PC-9 (cell line): ENCODE results near the gene LRRC1. TPM values are rescaled to one million over a fixed set of nuclear protein-coding genes. Genes with fewer than 3 reads are reported as not detected.

Source experiments
- BruUV-seq: library from RNA; stranded (reverse); fragments of 400-500 nt; replicated peaks from 2 replicates; lab custom pipeline; 2021; lab: Mats Ljungman, UMichigan
- CTCF ChIA-PET: fragments of 300-600 bp; sonication (Branson Sonifier 250); formaldehyde crosslinking; loops from one replicate; lab custom pipeline; 2022; ENCODE audit warnings: antibody characterized with exemption; lab: Charles Lee
- POLR2A ChIA-PET: fragments of 300-600 bp; sonication (Branson Sonifier 250); formaldehyde crosslinking; loops from one replicate; lab custom pipeline; 2022; ENCODE audit warnings: antibody characterized with exemption; ENCODE audit not compliant: unreplicated experiment; lab: Charles Lee
- DNase-seq, 2 experiments: peaks; one replicate each; pipeline versions ENCODE4 v3.0.0 to v3.0.0-alpha.2; 2015 to 2022; ENCODE audit warnings: mixed read lengths in 1 of 2
- H2AFZ ChIP-seq: fragments of 200-600 bp; sonication (generic); 2 replicates; pipeline ENCODE4 v1.8.1; 2017; ENCODE audit warnings: antibody characterized with exemption
- H3F3A ChIP-seq: fragments of 200-600 bp; sonication (generic); 2 replicates; pipeline ENCODE4 v1.8.1; 2017; ENCODE audit warnings: antibody characterized with exemption, mild to moderate bottlenecking, low read depth; ENCODE audit not compliant: insufficient read depth
- H3K27ac ChIP-seq: fragments of 200-600 bp; sonication (generic); 2 replicates; pipeline ENCODE4 v1.6.1; 2016; ENCODE audit warnings: mixed run types
- H3K27me3 ChIP-seq: fragments of 200-600 bp; sonication (generic); 2 replicates; pipeline ENCODE4 v1.6.1; 2016; ENCODE audit warnings: low read depth, mixed run types; ENCODE audit not compliant: insufficient read depth
- H3K36me3 ChIP-seq: fragments of 200-600 bp; sonication (generic); 2 replicates; pipeline ENCODE4 v1.6.1; 2016; ENCODE audit warnings: low read depth, mixed run types
- H3K4me1 ChIP-seq: fragments of 200-600 bp; sonication (generic); replicated peaks from 2 replicates; pipeline ENCODE4 v1.6.1; 2016; ENCODE audit warnings: mixed run types; ENCODE audit not compliant: insufficient read depth
- H3K4me2 ChIP-seq: fragments of 200-600 bp; sonication (generic); 2 replicates; pipeline ENCODE4 v1.6.1; 2017; ENCODE audit warnings: mixed run types
- H3K4me3 ChIP-seq: fragments of 200-600 bp; sonication (generic); 2 replicates; pipeline ENCODE4 v1.6.1; 2016; ENCODE audit warnings: mixed run types
- H3K79me2 ChIP-seq: fragments of 200-600 bp; sonication (generic); 2 replicates; pipeline ENCODE4 v1.6.1; 2017; ENCODE audit warnings: low read depth, mixed run types
- H3K9me2 ChIP-seq: fragments of 200-600 bp; sonication (generic); 2 replicates; pipeline ENCODE4 v1.8.1; 2017; ENCODE audit warnings: mild to moderate bottlenecking; ENCODE audit not compliant: insufficient read depth
- H3K9me3 ChIP-seq: fragments of 200-600 bp; sonication (generic); 2 replicates; pipeline ENCODE4 v1.8.1; 2016; ENCODE audit warnings: low read depth; ENCODE audit not compliant: insufficient read depth
- H4K20me1 ChIP-seq: fragments of 200-600 bp; sonication (generic); 2 replicates; pipeline ENCODE4 v1.8.1; 2017; ENCODE audit not compliant: insufficient read depth
- CTCF ChIP-seq: fragments of 200-600 bp; sonication (generic); conservative IDR thresholded peaks from 2 replicates; pipeline ENCODE4 v1.6.1; 2017; ENCODE audit warnings: mixed run types, antibody characterized with exemption, mild to moderate bottlenecking, moderate library complexity
- EZH2 ChIP-seq: fragments of 200-600 bp; sonication (generic); IDR thresholded peaks from 2 replicates; pipeline ENCODE4 v1.8.0; 2017; ENCODE audit warnings: antibody characterized with exemption, low read depth
- intact Hi-C: fragments of 100-400 bp; cut with micrococcal nuclease; formaldehyde crosslinking; loops from one replicate; pipeline ENCODE4 v1.10.0; 2022; ENCODE audit not compliant: unreplicated experiment
- total RNA-seq: library from RNA; stranded (reverse); gene quantifications from 2 replicates; pipeline ENCODE4 v1.2.3, GENCODE V29; 2021

The LRRC1 gene
- total RNA-seq, 1 experiment from 2014 or later = 26.4 TPM

- CTCF ChIA-PET = interaction anchor here (0.7 kb wide), 2 partner anchors 119 to 326 kb away, joined by 3 to 11 read pairs; no protein-coding TSS in a partner anchor
- intact Hi-C loops = no loop called here
Measured at GRCh38 chr6:53840027-53840426, 45.2 kb downstream of the LRRC1 start.

GRCh38 chr6:53845280-53846195 lies 50.7 kb downstream of the LRRC1 start:
- BruUV-seq = no TSS peak
- intact Hi-C loops = no loop called here
- no peaks in the 10 kb centered on the region for H3K9me2 ChIP-seq
- no peaks in the 10 kb centered on the region for H3K36me3 ChIP-seq
- H3K9me3 ChIP-seq = no peaks in the 10 kb centered on the region
- no peaks in the 10 kb centered on the region for H3K4me1 ChIP-seq
- TF ChIP-seq CTCF (no peak), EZH2 (no peak)
- POLR2A ChIA-PET = no interaction called here
- H3K27ac ChIP-seq = no peak overlapping the region
- CTCF ChIA-PET = no interaction called here
- DNase-seq = no peak
- no peak overlapping the region for H2AFZ ChIP-seq
- no peaks in the 10 kb centered on the region for H3K27me3 ChIP-seq
- H3F3A ChIP-seq = 0 out of 2 replicates have a peak, but pooled peaks cover 3% of the 10 kb centered on the region
- no peak overlapping the region for H3K4me2 ChIP-seq
- H3K4me3 ChIP-seq = no peak overlapping the region
- H4K20me1 ChIP-seq = no peaks in the 10 kb centered on the region
- peaks cover 36% of the 10 kb centered on the region for H3K79me2 ChIP-seq

More at GRCh38 chr6:53840027-53840426, 45.2 kb downstream of the LRRC1 start:
- H3K9me3 ChIP-seq = no peaks in the 10 kb centered on the region
- POLR2A ChIA-PET = no interaction called here
- TF ChIP-seq EZH2 = no peak
- TF ChIP-seq CTCF = no peak
- no TSS peak for BruUV-seq
- DNase-seq = no peak
- H4K20me1 ChIP-seq = no peaks in the 10 kb centered on the region
- H3K79me2 ChIP-seq = peaks cover 52% of the 10 kb centered on the region
- H3F3A ChIP-seq = 0 out of 2 replicates have a peak, but pooled peaks cover 3% of the 10 kb centered on the region
- H3K36me3 ChIP-seq = no peaks in the 10 kb centered on the region
- H3K4me2 ChIP-seq = no peak overlapping the region
- no peak overlapping the region for H3K27ac ChIP-seq
- H3K9me2 ChIP-seq = no peaks in the 10 kb centered on the region
- no peak overlapping the region for H2AFZ ChIP-seq
- H3K27me3 ChIP-seq = no peaks in the 10 kb centered on the region
- no peaks in the 10 kb centered on the region for H3K4me1 ChIP-seq
- no peak overlapping the region for H3K4me3 ChIP-seq

- H3K79me2 ChIP-seq = peaks cover 29% of the 10 kb centered on the region
- no peaks in the 10 kb centered on the region for H3K9me3 ChIP-seq
- no peak overlapping the region for H3K4me2 ChIP-seq
- no peaks in the 10 kb centered on the region for H3K4me1 ChIP-seq
- H3F3A ChIP-seq = 0 out of 2 replicates have a peak, but pooled peaks cover 3% of the 10 kb centered on the region
- no peak for DNase-seq
- TF ChIP-seq EZH2 (no peak), CTCF (no peak)
- intact Hi-C loops = no loop called here
- BruUV-seq = no TSS peak
- ChIA-PET CTCF (no interaction called here), POLR2A (no interaction called here)
- H3K27ac ChIP-seq = no peak overlapping the region
- H3K4me3 ChIP-seq = no peak overlapping the region
- no peaks in the 10 kb centered on the region for H3K9me2 ChIP-seq
- H3K27me3 ChIP-seq = no peaks in the 10 kb centered on the region
- no peaks in the 10 kb centered on the region for H4K20me1 ChIP-seq
- no peaks in the 10 kb centered on the region for H3K36me3 ChIP-seq
- no peak overlapping the region for H2AFZ ChIP-seq
Measured at GRCh38 chr6:53846250-53846649, 51.4 kb downstream of the LRRC1 start.
